HepG2 (cell line): ENCODE data around the gene CUL9. TPM values are rescaled to one million over a fixed set of nuclear protein-coding genes. Genes with fewer than 3 reads are reported as not detected.

Experiments used
- ATF3 ChIP-seq: sonication (generic); formaldehyde crosslinking; IDR thresholded peaks from 2 replicates; pipeline ENCODE4 v1.4.0; 2020; ENCODE audit warnings: missing genetic modification reagents
- ATF6 ChIP-seq: sonication (generic); formaldehyde crosslinking; conservative IDR thresholded peaks from 2 replicates; pipeline ENCODE4 v1.4.0; 2020; ENCODE audit warnings: missing genetic modification reagents
- CHD4 ChIP-seq: fragments of 200-600 bp; sonication (generic); IDR thresholded peaks from 2 replicates; pipeline ENCODE4 v1.7.0; 2017; ENCODE audit warnings: mild to moderate bottlenecking, low read length, borderline replicate concordance
- GFI1 ChIP-seq: sonication (generic); formaldehyde crosslinking; IDR thresholded peaks from 2 replicates; pipeline ENCODE4 v1.5.0; 2020; ENCODE audit warnings: missing genetic modification reagents, mild to moderate bottlenecking, borderline replicate concordance
- HOXA7 ChIP-seq: sonication (generic); formaldehyde crosslinking; IDR thresholded peaks from 2 replicates; pipeline ENCODE4 v1.8.1; 2022; ENCODE audit warnings: mild to moderate bottlenecking, missing genetic modification reagents, moderate library complexity
- NR2F2 ChIP-seq: IDR thresholded peaks from 2 replicates; pipeline ENCODE4 v1.6.1; 2012; ENCODE audit warnings: low read depth, inconsistent platforms, borderline replicate concordance
- RFX3 ChIP-seq: IDR thresholded peaks from 2 replicates; pipeline ENCODE4 v1.6.1; 2016; ENCODE audit warnings: missing biosample characterization, missing genetic modification reagents
- TEAD2 ChIP-seq: sonication (generic); formaldehyde crosslinking; IDR thresholded peaks from 2 replicates; pipeline ENCODE4 v1.9.0; 2021; ENCODE audit warnings: missing genetic modification reagents
- ZFAT ChIP-seq: sonication (generic); formaldehyde crosslinking; conservative IDR thresholded peaks from 2 replicates; pipeline ENCODE4 v1.8.1; 2023; ENCODE audit warnings: missing genetic modification reagents, inconsistent platforms
- ZNF232 ChIP-seq: sonication (generic); formaldehyde crosslinking; IDR thresholded peaks from 2 replicates; pipeline ENCODE4 v1.4.0; 2020; ENCODE audit warnings: missing genetic modification reagents, borderline replicate concordance
- ZNF296 ChIP-seq: sonication (generic); formaldehyde crosslinking; conservative IDR thresholded peaks from 2 replicates; pipeline ENCODE4 v1.5.0; 2020; ENCODE audit warnings: mild to moderate bottlenecking, missing genetic modification reagents
- ZNF3 ChIP-seq: IDR thresholded peaks from 2 replicates; pipeline ENCODE4 v1.7.0; 2017; ENCODE audit warnings: inconsistent platforms
- ZNF329 ChIP-seq: sonication (generic); formaldehyde crosslinking; IDR thresholded peaks from 2 replicates; pipeline ENCODE4 v1.9.0; 2021; ENCODE audit warnings: low read depth, mild to moderate bottlenecking, missing genetic modification reagents
- ZNF563 ChIP-seq: sonication (generic); formaldehyde crosslinking; IDR thresholded peaks from 2 replicates; pipeline ENCODE4 v1.8.0; 2022; ENCODE audit warnings: mild to moderate bottlenecking, moderate library complexity, missing genetic modification reagents
- ZNF589 ChIP-seq: sonication (generic); formaldehyde crosslinking; conservative IDR thresholded peaks from 2 replicates; pipeline ENCODE4 v1.8.0; 2022; ENCODE audit warnings: mild to moderate bottlenecking, moderate library complexity, missing genetic modification reagents
- ZNF660 ChIP-seq: sonication (generic); formaldehyde crosslinking; IDR thresholded peaks from 2 replicates; pipeline ENCODE4 v1.5.1; 2020; ENCODE audit warnings: mild to moderate bottlenecking, low read depth, missing genetic modification reagents, borderline replicate concordance
- ZNF75D ChIP-seq: sonication (generic); formaldehyde crosslinking; IDR thresholded peaks from 2 replicates; pipeline ENCODE4 v1.8.1; 2023; ENCODE audit warnings: missing genetic modification reagents, mild to moderate bottlenecking, borderline replicate concordance
- ZNF790 ChIP-seq: sonication (generic); formaldehyde crosslinking; IDR thresholded peaks from 2 replicates; pipeline ENCODE4 v1.8.0; 2022; ENCODE audit warnings: missing genetic modification reagents, mild to moderate bottlenecking, borderline replicate concordance
- polyA plus RNA-seq, 8 experiments: library from polyadenylated mRNA; depleted of rRNA in 3 of 8; stranded (reverse) in 7 of 8; unstranded in 1 of 8; fragments of >200 nt; fragmentation: Illumina TruSeq in 4 of 8; extraction: Trizol in 4 of 8; gene quantifications; 2 replicates each; pipeline versions ENCODE4 v1.2.1 to v1.2.3, GENCODE V29; 2011 to 2016; ENCODE audit warnings: low read depth in 4 of 8, missing spikeins in 1 of 8, mixed read lengths in 1 of 8; ENCODE audit not compliant: insufficient read depth in 1 of 8
- total RNA-seq, 5 experiments: library from RNA; depleted of rRNA; stranded (reverse); fragments of >200 nt; fragmentation: Illumina TruSeq; extraction: Trizol; gene quantifications; 2 replicates each; pipeline ENCODE4 v1.2.3, GENCODE V29; 2016; ENCODE audit warnings: low read depth in 1 of 5
- TF ChIP-seq, protein P1 (sequence below): sonication (generic); formaldehyde crosslinking; IDR thresholded peaks from 2 replicates; pipeline ENCODE4 v1.4.0; 2020; ENCODE audit warnings: low read depth, missing genetic modification reagents
- TF ChIP-seq, protein P2 (sequence below): sonication (generic); formaldehyde crosslinking; IDR thresholded peaks from 2 replicates; pipeline ENCODE4 v1.4.0; 2020; ENCODE audit warnings: mild to moderate bottlenecking, missing genetic modification reagents
- TF ChIP-seq, protein P3 (sequence below): sonication (generic); formaldehyde crosslinking; IDR thresholded peaks from 2 replicates; pipeline ENCODE4 v1.8.1; 2023; ENCODE audit warnings: missing genetic modification reagents, inconsistent platforms, borderline replicate concordance

Gene CUL9
- total and polyA plus RNA-seq, 2 of the 13 experiments (the other 11 are each of a cell fraction or from before 2014, with no cell fraction given): 11.4 to 13.7 TPM

DNA sequence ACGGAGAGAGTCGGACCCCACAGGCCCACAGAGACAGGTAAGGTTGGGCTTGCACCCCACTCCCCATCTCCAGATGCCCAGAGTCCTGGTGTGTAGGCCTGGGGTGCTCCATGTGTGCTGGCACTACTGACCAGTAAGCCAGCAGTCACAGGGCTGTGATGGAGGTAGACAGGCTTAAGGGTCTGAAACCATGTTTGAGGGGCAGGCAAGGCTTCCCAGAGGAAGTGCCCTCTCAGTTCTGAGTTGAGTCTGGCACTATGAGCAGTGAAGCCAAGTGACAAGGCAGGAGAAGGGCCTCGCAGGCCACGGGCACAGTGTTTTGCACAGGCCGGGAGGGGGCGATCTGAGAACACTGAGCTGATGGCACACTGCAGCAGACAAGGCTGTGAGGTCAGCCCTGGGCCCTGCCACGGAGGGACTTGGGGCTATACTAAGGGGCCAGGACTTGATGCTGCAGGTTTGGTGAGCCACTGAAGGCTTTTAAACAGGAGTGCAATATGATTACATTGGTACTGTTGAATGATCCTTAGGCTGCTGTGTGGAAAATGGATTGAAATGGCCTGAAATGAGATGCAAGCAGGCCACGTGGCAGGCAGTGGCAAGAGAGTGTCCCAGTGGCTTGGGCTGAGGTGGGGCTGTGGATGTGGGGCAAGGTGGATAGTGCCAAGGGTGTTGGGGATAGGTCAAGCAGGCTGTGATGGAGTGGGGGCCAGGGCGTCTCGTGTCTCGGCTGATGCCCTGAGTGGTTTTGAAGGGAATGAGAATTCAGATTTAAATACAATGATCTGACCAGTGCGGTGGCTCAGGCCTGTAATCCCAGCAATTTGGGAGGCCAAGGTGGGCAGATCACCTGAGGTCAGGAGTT, 81.5 kb downstream of the CUL9 start (continued):
- TF ChIP-seq ZFAT (CRISPR knock-in tag) (no peak), ATF3 (CRISPR knock-in tag) (0 out of 2 replicates have a peak, but pooled peaks have one; percentile 31), ZNF329 (CRISPR knock-in tag) (no peak), ZNF589 (CRISPR knock-in tag) (no peak), HOXA7 (CRISPR knock-in tag) (no peak), ZNF790 (CRISPR knock-in tag) (no peak), CHD4 (no peak), ZNF75D (CRISPR knock-in tag) (no peak), RFX3 (CRISPR knock-in tag) (no peak), ZNF232 (no peak), ATF6 (CRISPR knock-in tag) (no peak), NR2F2 (no peak), ZNF296 (CRISPR knock-in tag) (no peak), ZNF563 (CRISPR knock-in tag) (no peak), GFI1 (CRISPR knock-in tag) (no peak), ZNF660 (CRISPR knock-in tag) (no peak), ZNF3 (CRISPR knock-in tag) (no peak), TEAD2 (CRISPR knock-in tag) (no peak)
- TF ChIP-seq, protein P1, sequence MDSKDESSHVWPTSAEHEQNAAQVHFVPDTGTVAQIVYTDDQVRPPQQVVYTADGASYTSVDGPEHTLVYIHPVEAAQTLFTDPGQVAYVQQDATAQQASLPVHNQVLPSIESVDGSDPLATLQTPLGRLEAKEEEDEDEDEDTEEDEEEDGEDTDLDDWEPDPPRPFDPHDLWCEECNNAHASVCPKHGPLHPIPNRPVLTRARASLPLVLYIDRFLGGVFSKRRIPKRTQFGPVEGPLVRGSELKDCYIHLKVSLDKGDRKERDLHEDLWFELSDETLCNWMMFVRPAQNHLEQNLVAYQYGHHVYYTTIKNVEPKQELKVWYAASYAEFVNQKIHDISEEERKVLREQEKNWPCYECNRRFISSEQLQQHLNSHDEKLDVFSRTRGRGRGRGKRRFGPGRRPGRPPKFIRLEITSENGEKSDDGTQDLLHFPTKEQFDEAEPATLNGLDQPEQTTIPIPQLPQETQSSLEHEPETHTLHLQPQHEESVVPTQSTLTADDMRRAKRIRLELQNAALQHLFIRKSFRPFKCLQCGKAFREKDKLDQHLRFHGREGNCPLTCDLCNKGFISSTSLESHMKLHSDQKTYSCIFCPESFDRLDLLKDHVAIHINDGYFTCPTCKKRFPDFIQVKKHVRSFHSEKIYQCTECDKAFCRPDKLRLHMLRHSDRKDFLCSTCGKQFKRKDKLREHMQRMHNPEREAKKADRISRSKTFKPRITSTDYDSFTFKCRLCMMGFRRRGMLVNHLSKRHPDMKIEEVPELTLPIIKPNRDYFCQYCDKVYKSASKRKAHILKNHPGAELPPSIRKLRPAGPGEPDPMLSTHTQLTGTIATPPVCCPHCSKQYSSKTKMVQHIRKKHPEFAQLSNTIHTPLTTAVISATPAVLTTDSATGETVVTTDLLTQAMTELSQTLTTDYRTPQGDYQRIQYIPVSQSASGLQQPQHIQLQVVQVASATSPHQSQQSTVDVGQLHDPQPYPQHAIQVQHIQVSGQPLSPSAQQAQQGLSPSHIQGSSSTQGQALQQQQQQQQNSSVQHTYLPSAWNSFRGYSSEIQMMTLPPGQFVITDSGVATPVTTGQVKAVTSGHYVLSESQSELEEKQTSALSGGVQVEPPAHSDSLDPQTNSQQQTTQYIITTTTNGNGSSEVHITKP (CRISPR knock-in tag): 0 out of 2 replicates have a peak, but pooled peaks have one; percentile 13
- TF ChIP-seq, protein P2, sequence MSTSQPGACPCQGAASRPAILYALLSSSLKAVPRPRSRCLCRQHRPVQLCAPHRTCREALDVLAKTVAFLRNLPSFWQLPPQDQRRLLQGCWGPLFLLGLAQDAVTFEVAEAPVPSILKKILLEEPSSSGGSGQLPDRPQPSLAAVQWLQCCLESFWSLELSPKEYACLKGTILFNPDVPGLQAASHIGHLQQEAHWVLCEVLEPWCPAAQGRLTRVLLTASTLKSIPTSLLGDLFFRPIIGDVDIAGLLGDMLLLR: no peak
- TF ChIP-seq, protein P3, sequence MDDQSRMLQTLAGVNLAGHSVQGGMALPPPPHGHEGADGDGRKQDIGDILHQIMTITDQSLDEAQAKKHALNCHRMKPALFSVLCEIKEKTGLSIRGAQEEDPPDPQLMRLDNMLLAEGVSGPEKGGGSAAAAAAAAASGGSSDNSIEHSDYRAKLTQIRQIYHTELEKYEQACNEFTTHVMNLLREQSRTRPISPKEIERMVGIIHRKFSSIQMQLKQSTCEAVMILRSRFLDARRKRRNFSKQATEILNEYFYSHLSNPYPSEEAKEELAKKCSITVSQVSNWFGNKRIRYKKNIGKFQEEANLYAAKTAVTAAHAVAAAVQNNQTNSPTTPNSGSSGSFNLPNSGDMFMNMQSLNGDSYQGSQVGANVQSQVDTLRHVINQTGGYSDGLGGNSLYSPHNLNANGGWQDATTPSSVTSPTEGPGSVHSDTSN (CRISPR knock-in tag): no peak
